Measurements from ENCODE around the gene GJB6.

GJB6 gene

DNA sequence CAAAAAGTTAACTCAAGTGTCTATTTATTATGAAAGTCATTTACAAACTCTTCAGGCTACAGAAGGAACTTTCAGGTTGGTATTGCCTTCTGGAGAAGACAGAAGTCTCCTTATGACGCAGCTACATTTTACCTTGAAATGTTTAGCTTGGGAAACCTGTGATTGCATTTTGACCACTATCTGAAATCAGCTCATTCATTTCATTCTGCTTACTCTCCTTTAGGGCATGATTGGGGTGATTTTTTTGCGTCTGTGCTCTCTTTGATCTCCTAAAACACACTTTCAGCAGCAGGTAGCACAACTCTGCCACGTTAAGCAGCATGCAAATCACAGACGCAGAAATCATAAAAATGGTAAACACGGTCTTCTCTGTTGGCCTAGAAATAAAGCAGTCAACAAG is 9.6 kb downstream of the GJB6 start:
- Histone ChIP-seq H3K9me3 (ENCODE audit: low read length) (no peaks in the 10 kb centered on the region), H3K4me3 (ENCODE audit: low read depth in 1 of 2, low read length in 2 of 2) (no peak overlapping the region), H3K36me3 (ENCODE audit: insufficient read depth, low read length) (no peaks in the 10 kb centered on the region), H3K9ac (ENCODE audit: low read length) (no peak overlapping the region), H3K27me3 (ENCODE audit: control insufficient read depth in 1 of 2, insufficient read depth in 2 of 2, low read length in 2 of 2) (peaks cover 0 to 7% of the 10 kb centered on the region in 2 donors), H3K4me1 (ENCODE audit: insufficient read depth, low read length) (no peaks in the 10 kb centered on the region), H3K27ac (ENCODE audit: low read depth, low read length) (no peak overlapping the region)

DNA sequence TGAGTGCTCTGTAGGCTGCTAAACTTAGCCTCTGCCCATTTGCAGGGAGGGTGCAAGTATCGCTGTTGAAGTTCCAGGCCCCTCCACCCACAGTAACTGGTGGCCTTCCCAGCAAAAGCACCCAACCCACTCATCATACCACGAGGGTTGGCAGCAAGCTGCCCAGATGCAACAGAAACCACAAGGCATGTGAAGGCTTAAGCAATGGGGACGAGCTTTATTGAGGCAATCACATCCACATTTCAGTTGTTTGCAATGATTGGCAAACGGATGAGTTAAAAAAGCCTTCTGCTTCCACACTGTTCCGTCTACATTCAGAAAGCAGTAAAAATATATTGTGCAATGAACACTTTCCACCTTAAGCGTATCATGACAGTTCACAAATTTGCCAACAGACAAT is 10.3 kb downstream of the GJB6 start:
- Histone ChIP-seq H3K9ac (ENCODE audit: low read length) (no peak overlapping the region), H3K4me1 (ENCODE audit: insufficient read depth, low read length) (no peaks in the 10 kb centered on the region), H3K27me3 (ENCODE audit: control insufficient read depth in 1 of 2, insufficient read depth in 2 of 2, low read length in 2 of 2) (peaks cover 0 to 7% of the 10 kb centered on the region in 2 donors), H3K9me3 (ENCODE audit: low read length) (no peaks in the 10 kb centered on the region), H3K27ac (ENCODE audit: low read depth, low read length) (no peak overlapping the region), H3K36me3 (ENCODE audit: insufficient read depth, low read length) (no peaks in the 10 kb centered on the region), H3K4me3 (ENCODE audit: low read depth in 1 of 2, low read length in 2 of 2) (no peak overlapping the region)

DNA sequence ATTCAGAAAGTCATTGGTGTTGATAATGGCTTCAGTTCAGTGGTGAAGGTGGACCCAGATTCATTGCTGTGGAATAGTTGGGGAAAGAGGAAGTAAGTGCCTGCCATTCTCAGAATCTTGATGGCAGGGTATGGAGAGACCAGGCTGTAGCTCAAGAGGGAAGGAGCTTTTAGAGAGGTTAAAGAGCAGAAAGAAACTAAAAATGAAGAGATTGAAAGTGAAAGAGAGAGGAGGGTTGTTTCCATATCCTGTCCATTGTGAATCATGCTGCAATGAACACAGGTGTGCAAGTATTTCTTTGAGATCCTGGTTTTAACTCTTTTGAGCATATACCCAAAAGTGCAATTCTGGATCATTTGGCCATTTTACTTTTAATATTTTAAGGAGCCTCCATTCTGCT is 12.5 kb downstream of the GJB6 start:
- Histone ChIP-seq H3K9ac (ENCODE audit: low read length) (no peak overlapping the region), H3K36me3 (ENCODE audit: insufficient read depth, low read length) (no peaks in the 10 kb centered on the region), H3K4me3 (ENCODE audit: low read depth in 1 of 2, low read length in 2 of 2) (no peak overlapping the region), H3K9me3 (ENCODE audit: low read length) (no peaks in the 10 kb centered on the region), H3K4me1 (ENCODE audit: insufficient read depth, low read length) (no peaks in the 10 kb centered on the region), H3K27ac (ENCODE audit: low read depth, low read length) (no peak overlapping the region), H3K27me3 (ENCODE audit: control insufficient read depth in 1 of 2, insufficient read depth in 2 of 2, low read length in 2 of 2) (no peaks in the 10 kb centered on the region)

DNA sequence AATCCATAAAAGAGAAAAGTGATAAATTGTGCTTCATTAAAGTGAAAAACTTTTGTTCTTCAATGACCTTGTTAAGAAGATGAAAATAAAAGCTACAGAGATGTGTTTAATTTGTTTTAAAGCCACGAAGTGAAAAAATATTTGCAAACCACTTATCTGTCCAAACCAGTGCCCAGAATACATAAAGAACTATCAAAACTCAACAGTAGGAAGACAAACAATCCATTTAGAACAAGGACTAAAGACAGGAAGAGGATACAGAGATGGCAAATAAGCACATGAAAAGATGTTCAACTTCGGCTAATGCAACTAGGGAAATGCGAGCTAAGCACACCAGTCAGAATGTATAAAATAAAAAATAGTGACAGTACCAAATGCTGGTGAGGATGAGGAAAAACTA is 15.0 kb downstream of the GJB6 start:
- H3K4me3 ChIP-seq (ENCODE audit: low read depth in 1 of 2, low read length in 2 of 2): no peak overlapping the region
- H3K27ac ChIP-seq (ENCODE audit: low read depth, low read length): no peak overlapping the region
- H3K27me3 ChIP-seq (ENCODE audit: control insufficient read depth in 1 of 2, insufficient read depth in 2 of 2, low read length in 2 of 2): no peaks in the 10 kb centered on the region
- H3K36me3 ChIP-seq (ENCODE audit: insufficient read depth, low read length): no peaks in the 10 kb centered on the region
- H3K9me3 ChIP-seq (ENCODE audit: low read length): no peaks in the 10 kb centered on the region
- no peak overlapping the region for H3K9ac ChIP-seq (ENCODE audit: low read length)
- H3K4me1 ChIP-seq (ENCODE audit: insufficient read depth, low read length): no peaks in the 10 kb centered on the region

DNA sequence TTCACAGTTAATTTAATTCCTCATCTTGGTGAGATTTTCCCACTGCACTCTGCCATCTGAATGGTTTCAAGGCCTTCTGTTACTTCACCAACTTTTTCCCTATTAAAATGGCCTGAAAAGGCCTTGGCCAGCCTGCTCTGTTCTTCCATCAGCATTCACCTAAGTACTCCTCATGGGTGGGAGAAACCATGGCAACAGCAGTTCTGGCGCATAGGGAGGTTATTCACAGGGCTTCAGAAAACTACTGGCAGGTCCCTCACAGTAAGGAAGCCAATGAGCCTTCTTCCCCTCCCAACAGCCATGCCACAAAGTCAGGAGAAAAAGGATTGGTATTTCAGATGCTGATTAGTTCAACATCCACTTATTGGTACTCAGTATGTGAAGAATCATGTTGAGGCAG is 22.2 kb downstream of the GJB6 start:
- Histone ChIP-seq H3K27ac (ENCODE audit: low read depth, low read length) (no peak overlapping the region), H3K27me3 (ENCODE audit: control insufficient read depth in 1 of 2, insufficient read depth in 2 of 2, low read length in 2 of 2) (no peaks in the 10 kb centered on the region), H3K4me1 (ENCODE audit: insufficient read depth, low read length) (no peaks in the 10 kb centered on the region), H3K36me3 (ENCODE audit: insufficient read depth, low read length) (no peaks in the 10 kb centered on the region), H3K4me3 (ENCODE audit: low read depth in 1 of 2, low read length in 2 of 2) (no peak overlapping the region), H3K9me3 (ENCODE audit: low read length) (no peaks in the 10 kb centered on the region), H3K9ac (ENCODE audit: low read length) (no peak overlapping the region)

DNA sequence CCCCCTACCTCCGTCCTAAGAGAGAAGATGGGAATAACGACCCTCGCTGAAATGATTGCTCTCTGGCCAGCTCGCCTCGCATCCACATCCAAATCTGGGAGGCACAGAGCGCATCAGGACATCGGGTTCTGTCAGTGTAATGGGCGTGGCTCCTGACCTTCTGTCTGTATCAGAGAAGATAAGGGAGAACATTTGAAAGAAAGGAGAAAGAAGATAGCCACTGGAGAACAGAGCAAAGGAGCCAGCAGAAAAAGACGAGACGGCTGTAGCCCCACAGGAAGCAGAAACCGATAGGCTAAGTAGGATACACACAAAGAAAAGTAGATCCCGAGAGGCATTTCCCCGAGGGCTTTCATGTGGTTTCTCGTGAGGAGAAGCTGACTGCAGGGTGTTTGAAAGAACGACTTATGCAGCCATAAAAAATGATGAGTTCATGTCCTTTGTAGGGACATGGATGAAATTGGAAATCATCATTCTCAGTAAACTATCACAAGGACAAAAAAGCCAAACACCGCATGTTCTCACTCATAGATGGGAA is 25.4 kb downstream of the GJB6 start:
- no peak overlapping the region for H3K9ac ChIP-seq (ENCODE audit: low read length)
- H3K9me3 ChIP-seq (ENCODE audit: low read length): no peaks in the 10 kb centered on the region
- H3K4me3 ChIP-seq (ENCODE audit: low read depth in 1 of 2, low read length in 2 of 2): no peak overlapping the region
- H3K27ac ChIP-seq (ENCODE audit: low read depth, low read length): no peak overlapping the region
- H3K27me3 ChIP-seq (ENCODE audit: control insufficient read depth in 1 of 2, insufficient read depth in 2 of 2, low read length in 2 of 2): no peaks in the 10 kb centered on the region
- no peaks in the 10 kb centered on the region for H3K4me1 ChIP-seq (ENCODE audit: insufficient read depth, low read length)
- H3K36me3 ChIP-seq (ENCODE audit: insufficient read depth, low read length): no peaks in the 10 kb centered on the region

DNA sequence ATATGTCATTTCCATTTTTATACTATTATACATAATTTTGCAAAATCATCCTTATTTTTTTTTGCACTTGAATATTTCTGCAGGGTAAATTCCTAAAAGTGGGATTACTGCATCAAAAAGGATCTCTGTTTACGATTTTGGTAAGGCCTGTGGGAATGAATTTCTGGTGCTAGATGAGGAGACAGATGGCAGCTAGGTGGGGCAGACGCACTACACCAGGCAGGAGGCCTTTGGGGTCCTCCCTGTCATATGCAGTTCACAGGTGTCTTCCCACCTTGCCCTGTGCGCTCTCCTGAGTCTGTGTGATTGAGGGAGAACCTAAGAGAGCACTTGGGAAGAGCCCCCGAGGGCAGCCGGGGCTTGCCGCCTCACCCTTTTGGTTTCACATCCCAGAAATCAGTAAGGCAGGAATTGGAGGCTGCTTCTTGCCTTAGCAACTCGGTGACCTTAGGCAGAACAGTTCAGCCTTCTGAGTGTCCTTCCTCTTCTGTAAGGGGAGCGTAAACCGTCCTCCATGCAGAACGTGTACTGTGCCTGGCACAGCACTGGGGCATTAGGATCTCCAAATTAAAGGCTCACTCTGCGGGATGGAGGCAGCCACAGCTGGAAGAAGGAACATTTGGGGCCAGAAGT is 25.9 kb downstream of the GJB6 start:
- no peaks in the 10 kb centered on the region for H3K4me1 ChIP-seq (ENCODE audit: insufficient read depth, low read length)
- no peaks in the 10 kb centered on the region for H3K9me3 ChIP-seq (ENCODE audit: low read length)
- no peaks in the 10 kb centered on the region for H3K36me3 ChIP-seq (ENCODE audit: insufficient read depth, low read length)
- H3K27ac ChIP-seq (ENCODE audit: low read depth, low read length): no peak overlapping the region
- no peaks in the 10 kb centered on the region for H3K27me3 ChIP-seq (ENCODE audit: control insufficient read depth in 1 of 2, insufficient read depth in 2 of 2, low read length in 2 of 2)
- no peak overlapping the region for H3K4me3 ChIP-seq (ENCODE audit: low read depth in 1 of 2, low read length in 2 of 2)
- no peak overlapping the region for H3K9ac ChIP-seq (ENCODE audit: low read length)

DNA sequence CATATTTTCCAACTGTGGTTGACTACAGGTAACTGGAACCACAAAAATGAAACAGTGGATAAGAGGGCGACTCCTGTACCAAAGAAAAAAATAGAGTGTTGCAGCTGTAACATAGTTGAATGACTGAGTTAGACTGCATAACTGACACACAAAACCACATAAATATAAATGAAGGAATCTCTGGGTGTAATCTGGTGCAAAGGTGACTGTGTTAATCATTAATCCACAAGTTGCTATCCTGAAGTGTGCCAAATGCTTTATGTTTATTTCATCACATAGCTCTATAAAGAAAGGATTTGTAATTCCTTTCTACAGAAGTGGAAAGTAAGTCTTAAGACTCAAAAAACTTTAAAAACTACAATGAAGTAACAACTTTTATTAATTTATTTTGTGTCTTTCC is 33.3 kb downstream of the GJB6 start:
- peaks cover 17 to 34% of the 10 kb centered on the region in 2 donors for H3K27me3 ChIP-seq (ENCODE audit: control insufficient read depth in 1 of 2, insufficient read depth in 2 of 2, low read length in 2 of 2)
- H3K9me3 ChIP-seq (ENCODE audit: low read length): no peaks in the 10 kb centered on the region
- no peak overlapping the region for H3K9ac ChIP-seq (ENCODE audit: low read length)
- H3K4me1 ChIP-seq (ENCODE audit: insufficient read depth, low read length): peaks cover 5% of the 10 kb centered on the region
- no peaks in the 10 kb centered on the region for H3K36me3 ChIP-seq (ENCODE audit: insufficient read depth, low read length)
- H3K27ac ChIP-seq (ENCODE audit: low read depth, low read length): no peak overlapping the region
- no peak overlapping the region for H3K4me3 ChIP-seq (ENCODE audit: low read depth in 1 of 2, low read length in 2 of 2)

DNA sequence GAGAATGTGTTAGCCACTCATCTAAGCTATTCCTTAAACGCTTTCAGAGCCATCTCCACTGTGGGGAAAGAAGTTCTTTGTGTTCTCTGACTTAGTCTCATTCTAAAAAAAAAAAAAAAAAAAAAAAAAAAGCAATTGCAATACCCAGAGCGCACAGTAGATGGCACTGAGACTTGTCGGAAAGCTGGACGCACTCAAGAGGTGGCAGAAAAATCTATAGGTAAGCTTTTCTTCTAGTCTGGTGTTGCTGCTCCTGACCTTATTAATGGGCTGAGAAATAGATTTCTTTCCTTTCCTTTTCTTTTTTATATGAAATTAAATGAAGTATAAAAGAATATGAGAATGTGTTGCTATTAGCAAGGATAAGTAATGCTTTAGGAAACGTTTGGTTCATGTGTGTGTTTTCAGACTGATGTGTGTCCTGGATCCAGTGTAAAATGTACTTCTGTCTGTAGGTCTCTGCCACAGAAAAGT is 34.7 kb downstream of the GJB6 start:
- Histone ChIP-seq H3K4me3 (ENCODE audit: low read depth in 1 of 2, low read length in 2 of 2) (no peak overlapping the region), H3K36me3 (ENCODE audit: insufficient read depth, low read length) (no peaks in the 10 kb centered on the region), H3K9ac (ENCODE audit: low read length) (no peak overlapping the region), H3K27ac (ENCODE audit: low read depth, low read length) (no peak overlapping the region), H3K27me3 (ENCODE audit: control insufficient read depth in 1 of 2, insufficient read depth in 2 of 2, low read length in 2 of 2) (peaks cover 25 to 48% of the 10 kb centered on the region in 2 donors), H3K4me1 (ENCODE audit: insufficient read depth, low read length) (peaks cover 13% of the 10 kb centered on the region), H3K9me3 (ENCODE audit: low read length) (no peaks in the 10 kb centered on the region)

DNA sequence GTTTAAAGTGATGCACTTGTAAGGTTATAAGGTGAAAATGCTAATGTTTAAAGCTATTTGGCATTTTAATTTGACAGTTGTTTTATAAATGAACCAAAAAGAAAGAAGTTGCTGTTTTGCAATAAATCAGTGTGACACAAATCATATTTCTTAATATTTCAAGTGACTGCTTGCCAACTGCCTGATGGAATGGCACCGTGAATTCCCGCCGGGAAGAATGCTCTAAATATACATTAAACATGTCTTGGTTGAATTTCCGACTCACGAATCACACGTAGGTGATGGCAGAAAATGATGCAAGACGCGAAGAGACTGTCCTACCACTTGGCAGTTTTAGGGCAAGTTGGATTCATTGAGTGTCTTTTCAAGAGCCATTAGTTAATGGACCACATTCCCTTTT is 36.3 kb downstream of the GJB6 start:
- Histone ChIP-seq H3K4me3 (ENCODE audit: low read depth in 1 of 2, low read length in 2 of 2) (no peak overlapping the region), H3K27me3 (ENCODE audit: control insufficient read depth in 1 of 2, insufficient read depth in 2 of 2, low read length in 2 of 2) (peaks cover 35 to 59% of the 10 kb centered on the region in 2 donors), H3K27ac (ENCODE audit: low read depth, low read length) (no peak overlapping the region), H3K4me1 (ENCODE audit: insufficient read depth, low read length) (peaks cover 13% of the 10 kb centered on the region), H3K9ac (ENCODE audit: low read length) (no peak overlapping the region), H3K9me3 (ENCODE audit: low read length) (no peaks in the 10 kb centered on the region), H3K36me3 (ENCODE audit: insufficient read depth, low read length) (no peaks in the 10 kb centered on the region)

DNA sequence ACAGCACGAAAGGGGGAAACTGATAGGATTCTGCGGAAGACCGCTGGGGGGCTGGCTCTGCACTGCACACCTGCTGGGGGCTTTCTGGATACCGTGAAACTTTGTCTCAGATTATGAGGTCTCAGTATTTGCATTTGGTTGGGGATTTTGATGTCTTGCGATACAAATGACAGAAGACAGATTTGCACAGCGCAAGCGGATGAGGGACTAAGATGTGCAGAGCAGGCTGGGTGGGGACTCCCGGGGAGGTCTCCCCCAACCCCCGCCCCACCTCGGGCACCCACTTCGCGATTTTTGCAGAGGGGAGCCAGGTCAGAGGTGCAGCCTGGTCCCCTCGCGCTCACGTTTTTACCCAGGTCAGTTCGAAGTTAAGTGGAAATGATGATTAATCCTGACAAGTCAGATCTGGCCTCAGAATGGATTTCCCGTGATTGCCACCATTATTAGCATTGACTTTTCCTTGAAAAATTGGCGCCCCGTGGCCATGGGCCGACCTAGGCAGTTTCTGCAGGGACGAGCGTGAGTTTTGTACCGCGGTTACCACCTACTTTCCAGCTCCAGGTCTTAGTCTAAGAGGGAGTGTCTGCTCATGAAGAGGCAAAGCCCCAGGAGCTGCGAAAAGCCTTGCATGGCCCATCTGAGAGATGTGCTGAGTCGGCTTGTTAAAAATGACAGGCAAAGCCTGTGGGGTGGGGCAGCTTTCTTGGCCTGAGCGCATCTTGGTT is 38.0 kb downstream of the GJB6 start:
- H3K9ac ChIP-seq (ENCODE audit: low read length): no peak overlapping the region
- H3K27me3 ChIP-seq (ENCODE audit: control insufficient read depth in 1 of 2, insufficient read depth in 2 of 2, low read length in 2 of 2): peaks cover 35 to 59% of the 10 kb centered on the region in 2 donors

More for the DNA sequence above, 38.0 kb downstream of the GJB6 start:
- H3K4me3 ChIP-seq (ENCODE audit: low read depth in 1 of 2, low read length in 2 of 2): peak overlapping the region in 1 of 2 donors; percentile 32
- H3K9me3 ChIP-seq (ENCODE audit: low read length): no peaks in the 10 kb centered on the region
- peaks cover 13% of the 10 kb centered on the region for H3K4me1 ChIP-seq (ENCODE audit: insufficient read depth, low read length)
- H3K36me3 ChIP-seq (ENCODE audit: insufficient read depth, low read length): no peaks in the 10 kb centered on the region
- H3K27ac ChIP-seq (ENCODE audit: low read depth, low read length): no peak overlapping the region
